WTC11 (cell line): ENCODE results near the gene ZNF485. TPM values are rescaled to one million over a fixed set of nuclear protein-coding genes. Genes with fewer than 3 reads are reported as not detected.

ENCODE experiments used
- ATAC-seq: fragments of 200-7000 bp; cut with Tn5 transposase; 2 replicates; pipeline ENCODE4 v1.10.0; 2021; ENCODE audit warnings: mild to moderate bottlenecking, moderate library complexity
- CTCF ChIA-PET: fragments of 300-600 bp; sonication (Branson Sonifier 250); formaldehyde crosslinking; loops from one replicate; lab custom pipeline; 2021; ENCODE audit warnings: antibody characterized with exemption; lab: Charles Lee
- POLR2A ChIA-PET: fragments of 350-600 bp; sonication (Branson Sonifier 250); formaldehyde crosslinking; loops from one replicate; lab custom pipeline; 2021; ENCODE audit warnings: antibody characterized with exemption; lab: Charles Lee
- DNase-seq: peaks from one replicate; pipeline ENCODE4 v3.0.0; 2021; ENCODE audit warnings: low spot score
- H3K27ac Mint-ChIP-seq: 2 replicates; pipeline ENCODE4 v1.8.0; 2021; ENCODE audit warnings: mixed read lengths
- H3K27me3 Mint-ChIP-seq: 2 replicates; pipeline ENCODE4 v1.8.0; 2021; ENCODE audit warnings: low read depth, mild to moderate bottlenecking, moderate library complexity, mixed read lengths
- H3K36me3 Mint-ChIP-seq: 2 replicates; pipeline ENCODE4 v1.8.0; 2021; ENCODE audit warnings: mixed read lengths
- H3K4me1 Mint-ChIP-seq: 2 replicates; pipeline ENCODE4 v1.8.0; 2022; ENCODE audit warnings: mixed read lengths
- H3K4me3 Mint-ChIP-seq: 2 replicates; pipeline ENCODE4 v1.8.0; 2021; ENCODE audit warnings: mild to moderate bottlenecking, moderate library complexity, mixed read lengths
- H3K9me3 Mint-ChIP-seq: 2 replicates; pipeline ENCODE4 v1.8.0; 2021; ENCODE audit warnings: mixed read lengths
- ATF1 ChIP-seq: sonication (generic); formaldehyde crosslinking; IDR thresholded peaks from 2 replicates; pipeline ENCODE4 v1.8.1; 2023; ENCODE audit warnings: mild to moderate bottlenecking, moderate library complexity, missing genetic modification reagents
- ATF2 ChIP-seq: sonication (generic); formaldehyde crosslinking; IDR thresholded peaks from 2 replicates; pipeline ENCODE4 v1.8.1; 2022; ENCODE audit warnings: low read depth, missing genetic modification reagents, borderline replicate concordance
- E2F4 ChIP-seq: sonication (generic); formaldehyde crosslinking; IDR thresholded peaks from 2 replicates; pipeline ENCODE4 v1.8.1; 2022; ENCODE audit warnings: low read depth, mild to moderate bottlenecking, moderate library complexity, missing genetic modification reagents, borderline replicate concordance
- ELF4 ChIP-seq: sonication (generic); formaldehyde crosslinking; IDR thresholded peaks from 2 replicates; pipeline ENCODE4 v1.8.1; 2022; ENCODE audit warnings: low read depth, mild to moderate bottlenecking, moderate library complexity, missing genetic modification reagents
- ETV6 ChIP-seq: sonication (generic); formaldehyde crosslinking; IDR thresholded peaks from 2 replicates; pipeline ENCODE4 v1.8.1; 2022; ENCODE audit warnings: mild to moderate bottlenecking, missing genetic modification reagents
- FOXJ3 ChIP-seq: sonication (generic); formaldehyde crosslinking; IDR thresholded peaks from 2 replicates; pipeline ENCODE4 v1.9.0; 2021; ENCODE audit warnings: missing genetic modification reagents, mild to moderate bottlenecking, borderline replicate concordance
- FOXK1 ChIP-seq: sonication (generic); formaldehyde crosslinking; IDR thresholded peaks from 2 replicates; pipeline ENCODE4 v1.8.0; 2022; ENCODE audit warnings: mild to moderate bottlenecking, moderate library complexity, missing genetic modification reagents
- HMGA2 ChIP-seq: fragments of 250-450 bp; sonication (Bioruptor Pico); IDR thresholded peaks from 2 replicates; pipeline ENCODE4 v1.4.0; 2021; ENCODE audit warnings: mild to moderate bottlenecking, moderate library complexity
- IRF2 ChIP-seq: sonication (generic); formaldehyde crosslinking; IDR thresholded peaks from 2 replicates; pipeline ENCODE4 v1.8.0; 2022; ENCODE audit warnings: low read depth, missing genetic modification reagents, borderline replicate concordance
- PRDM15 ChIP-seq: sonication (generic); formaldehyde crosslinking; IDR thresholded peaks from 2 replicates; pipeline ENCODE4 v1.8.0; 2022; ENCODE audit warnings: missing genetic modification reagents
- RELA ChIP-seq: sonication (generic); formaldehyde crosslinking; IDR thresholded peaks from 2 replicates; pipeline ENCODE4 v1.8.1; 2022; ENCODE audit warnings: missing genetic modification reagents, mild to moderate bottlenecking, borderline replicate concordance
- SMAD4 ChIP-seq: sonication (generic); formaldehyde crosslinking; IDR thresholded peaks from 2 replicates; pipeline ENCODE4 v1.8.0; 2022; ENCODE audit warnings: mild to moderate bottlenecking, missing genetic modification reagents
- STAT6 ChIP-seq: sonication (generic); formaldehyde crosslinking; conservative IDR thresholded peaks from 2 replicates; pipeline ENCODE4 v1.8.1; 2023; ENCODE audit warnings: mild to moderate bottlenecking, low read depth, missing genetic modification reagents, moderate library complexity
- TP53 ChIP-seq: sonication (generic); formaldehyde crosslinking; IDR thresholded peaks from 2 replicates; pipeline ENCODE4 v1.8.1; 2023; ENCODE audit warnings: mild to moderate bottlenecking, missing genetic modification reagents
- ZBTB43 ChIP-seq: sonication (generic); formaldehyde crosslinking; IDR thresholded peaks from 2 replicates; pipeline ENCODE4 v1.8.1; 2023; ENCODE audit warnings: mild to moderate bottlenecking, missing genetic modification reagents
- ZNF121 ChIP-seq: sonication (generic); formaldehyde crosslinking; IDR thresholded peaks from 2 replicates; pipeline ENCODE4 v1.8.0; 2023; ENCODE audit warnings: missing genetic modification reagents
- ZNF281 ChIP-seq: sonication (generic); formaldehyde crosslinking; IDR thresholded peaks from 2 replicates; pipeline ENCODE4 v1.8.0; 2023; ENCODE audit warnings: mild to moderate bottlenecking, missing genetic modification reagents
- ZNF396 ChIP-seq: fragments of 250-450 bp; sonication (Bioruptor Pico); IDR thresholded peaks from 2 replicates; pipeline ENCODE4 v1.8.0; 2021; ENCODE audit warnings: mild to moderate bottlenecking, moderate library complexity, borderline replicate concordance
- ZNF532 ChIP-seq: fragments of 250-450 bp; sonication (Bioruptor Pico); IDR thresholded peaks from 2 replicates; pipeline ENCODE4 v1.9.0; 2021; ENCODE audit warnings: mild to moderate bottlenecking, borderline replicate concordance
- total RNA-seq: library from RNA; stranded (reverse); gene quantifications from 3 replicates; pipeline ENCODE4 v1.2.3, GENCODE V29; 2021

ZNF485 gene
- total RNA-seq, 1 experiment from 2014 or later = 9.6 TPM

- TF ChIP-seq ATF2 (CRISPR knock-in tag) (no peak), SMAD4 (CRISPR knock-in tag) (no peak), IRF2 (CRISPR knock-in tag) (no peak), ZNF396 (no peak), ZNF121 (no peak)
These were observed 15.8 kb downstream of the ZNF485 start (continued) for GRCh38 chr10:43622038-43622437.

GRCh38 chr10:43623351-43623750 is 17.1 kb downstream of the ZNF485 start:
- Mint-ChIP-seq H3K4me3 (no peak overlapping the region), H3K36me3 (peaks cover 11% of the 10 kb centered on the region), H3K9me3 (peaks cover 43% of the 10 kb centered on the region), H3K27me3 (no peaks in the 10 kb centered on the region), H3K4me1 (no peaks in the 10 kb centered on the region), H3K27ac (no peak overlapping the region)
- CTCF ChIA-PET = no interaction called here
- ATAC-seq = no peak
- POLR2A ChIA-PET = no interaction called here
- no peak for DNase-seq
- TF ChIP-seq TP53 (CRISPR knock-in tag) (no peak), ETV6 (CRISPR knock-in tag) (no peak), PRDM15 (CRISPR knock-in tag) (no peak), FOXJ3 (CRISPR knock-in tag) (no peak), ELF4 (no peak), ZBTB43 (no peak), HMGA2 (no peak), RELA (CRISPR knock-in tag) (no peak), FOXK1 (CRISPR knock-in tag) (no peak), ATF1 (CRISPR knock-in tag) (no peak), STAT6 (CRISPR knock-in tag) (no peak), ZNF281 (CRISPR knock-in tag) (no peak), ZNF532 (CRISPR knock-in tag) (no peak), E2F4 (CRISPR knock-in tag) (no peak)
